NAMALWA (cell line): ENCODE measurements around the gene TUBGCP3.

Source experiments
- DNase-seq: peaks from one replicate; pipeline ENCODE4 v3.0.0-alpha.2; 2015; ENCODE audit warnings: low spot score

TUBGCP3 gene

GRCh38 chr13:112441779-112442310 is 146.1 kb downstream of the TUBGCP3 start:
- no peak for DNase-seq

DNA sequence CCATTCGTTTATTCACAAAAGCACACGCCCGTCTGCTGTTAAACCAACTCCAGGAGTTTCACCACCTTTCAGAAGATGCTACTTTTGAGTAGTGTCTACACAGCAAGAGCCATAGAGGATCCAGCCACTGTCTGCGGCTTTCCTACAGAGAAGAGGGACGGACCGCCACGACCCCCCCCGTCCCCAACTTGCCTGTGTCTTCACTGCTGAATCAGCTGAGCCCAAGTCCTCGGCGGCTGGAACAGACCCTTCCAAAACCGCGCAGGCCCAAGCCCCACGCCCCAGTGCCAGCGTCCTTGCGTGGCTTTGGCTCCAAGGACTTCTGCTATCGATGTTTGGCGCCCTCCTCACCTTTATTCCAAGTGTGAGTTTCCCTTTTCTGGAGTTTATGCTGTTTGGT is 146.7 kb downstream of the TUBGCP3 start:
- no peak for DNase-seq

GRCh38 chr13:112438515-112438914 is 149.4 kb downstream of the TUBGCP3 start:
- DNase-seq = no peak

GRCh38 chr13:112438094-112438493 is 149.9 kb downstream of the TUBGCP3 start:
- DNase-seq = no peak

DNA sequence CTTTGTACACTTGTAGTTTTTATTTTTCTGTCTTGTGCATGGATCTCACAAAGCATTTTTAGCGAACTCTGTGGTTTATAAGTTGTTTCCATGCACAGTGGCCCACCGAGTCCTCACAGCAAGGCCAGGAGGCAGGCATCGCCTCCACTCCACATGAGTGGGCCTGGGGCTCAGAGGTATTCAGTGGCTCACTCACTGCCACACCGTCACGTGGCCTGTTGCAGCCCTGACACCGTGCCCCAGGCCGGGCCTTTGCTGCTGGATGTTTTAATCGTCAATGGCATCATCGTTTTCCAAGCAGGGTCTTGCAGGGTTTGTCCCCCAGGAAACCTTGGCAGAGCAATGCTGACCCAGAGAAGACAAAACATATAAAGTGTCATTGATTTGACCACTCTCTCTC is 152.0 kb downstream of the TUBGCP3 start:
- DNase-seq = no peak
